RWPE1 (cell line): ENCODE data around the gene TBC1D10A.
A peak's percentile ranks its signal among the peaks of the same experiment; 100 is the strongest.

Source experiments
- CTCF ChIA-PET: fragments of 350-600 bp; sonication (Branson Sonifier 250); formaldehyde crosslinking; extraction: SDS; loops from one replicate; lab custom pipeline; 2021; lab: Yijun Ruan, JAX
- POLR2A ChIA-PET: fragments of 400-600 bp; formaldehyde crosslinking; extraction: SDS; loops from one replicate; lab custom pipeline; 2020; ENCODE audit warnings: antibody characterized with exemption; ENCODE audit not compliant: low non-redundant PET; lab: Yijun Ruan, JAX
- DNase-seq: peaks from one replicate; pipeline ENCODE4 v3.0.0; 2012; ENCODE audit warnings: low spot score
- H3K27ac ChIP-seq: fragments of 450-650 bp; 2 replicates; pipeline ENCODE4 v1.5.1; 2017
- CTCF ChIP-seq: fragments of 450-650 bp; conservative IDR thresholded peaks from 2 replicates; pipeline ENCODE4 v1.5.1; 2017; ENCODE audit warnings: low read depth, mild to moderate bottlenecking

The TBC1D10A gene

GRCh38 chr22:30315962-30316576 is 10.7 kb downstream of the TBC1D10A start:
- ChIA-PET CTCF (interaction anchor here (0.9 to 1.2 kb wide), 2 partner anchors 12 to 29 kb away, joined by 3 to 7 read pairs; no protein-coding TSS in a partner anchor), POLR2A (no interaction called here)

GRCh38 chr22:30314915-30315314 is 11.8 kb downstream of the TBC1D10A start:
- CTCF ChIA-PET = interaction anchor here (1.2 kb wide), 1 partner anchor 13 kb away, joined by 3 read pairs; no protein-coding TSS in a partner anchor

More at GRCh38 chr22:30315962-30316576, 10.7 kb downstream of the TBC1D10A start:
- DNase-seq = no peak
- no peak overlapping the region for H3K27ac ChIP-seq
- no peak for TF ChIP-seq CTCF

GRCh38 chr22:30313527-30314363 is 13.0 kb downstream of the TBC1D10A start:
- no peak for TF ChIP-seq CTCF
- DNase-seq = no peak
- POLR2A ChIA-PET = no interaction called here
- CTCF ChIA-PET = no interaction called here
- peak overlapping the region; percentile 92 for H3K27ac ChIP-seq

More at GRCh38 chr22:30314915-30315314, 11.8 kb downstream of the TBC1D10A start:
- no peak for DNase-seq
- peak overlapping the region; percentile 30 for H3K27ac ChIP-seq
- POLR2A ChIA-PET = no interaction called here
- TF ChIP-seq CTCF = no peak

GRCh38 chr22:30312053-30312452 is 14.7 kb downstream of the TBC1D10A start:
- peak; percentile 80 for DNase-seq
- H3K27ac ChIP-seq = peak overlapping the region; percentile 92
- CTCF ChIA-PET = interaction anchor here (0.6 to 1.6 kb wide), 2 partner anchors 12 to 24 kb away, joined by 5 read pairs; no protein-coding TSS in a partner anchor
- POLR2A ChIA-PET = no interaction called here
- no peak for TF ChIP-seq CTCF

GRCh38 chr22:30310881-30311771 is 15.6 kb downstream of the TBC1D10A start:
- no peak for DNase-seq
- peak overlapping the region; percentile 92 for H3K27ac ChIP-seq
- ChIA-PET POLR2A (no interaction called here), CTCF (interaction anchor here (1.6 kb wide), 1 partner anchor 23 kb away, joined by 5 read pairs; no protein-coding TSS in a partner anchor)
- no peak for TF ChIP-seq CTCF
